Hepatocyte (in vitro differentiated cells): ENCODE measurements around the gene MSTO1. TPM values are rescaled to one million over a fixed set of nuclear protein-coding genes. Genes with fewer than 3 reads are reported as not detected.
"Not testable (repeated sequence)": the region's sequence is repeated elsewhere in the genome, so short reads cannot be mapped to it uniquely, and the experiment has no call there.

Experiments used
- DNase-seq: peaks from one replicate; pipeline ENCODE4 v3.0.0-alpha.2; 2016; ENCODE audit warnings: low spot score
- H2AFZ ChIP-seq: fragments of 200-600 bp; sonication (generic); 2 replicates; pipeline ENCODE4 v1.6.0; 2016; ENCODE audit warnings: antibody characterized with exemption, mild to moderate bottlenecking
- H3K27ac ChIP-seq: fragments of 200-600 bp; sonication (generic); 2 replicates; pipeline ENCODE4 v1.5.1; 2016; ENCODE audit warnings: mild to moderate bottlenecking
- H3K27me3 ChIP-seq: fragments of 200-600 bp; sonication (generic); 2 replicates; pipeline ENCODE4 v1.6.1; 2016
- H3K36me3 ChIP-seq: fragments of 200-600 bp; sonication (generic); replicated peaks from 2 replicates; pipeline ENCODE4 v1.5.1; 2016; ENCODE audit warnings: low read depth; ENCODE audit not compliant: insufficient read depth
- H3K4me1 ChIP-seq: fragments of 200-600 bp; sonication (generic); 2 replicates; pipeline ENCODE4 v1.5.1; 2016; ENCODE audit warnings: mild to moderate bottlenecking, moderate library complexity; ENCODE audit not compliant: insufficient read depth
- H3K4me2 ChIP-seq: fragments of 200-600 bp; sonication (generic); 2 replicates; pipeline ENCODE4 v1.6.0; 2016
- H3K4me3 ChIP-seq: fragments of 200-600 bp; sonication (generic); 2 replicates; pipeline ENCODE4 v1.5.1; 2016; ENCODE audit warnings: mild to moderate bottlenecking
- H3K79me2 ChIP-seq: fragments of 200-600 bp; sonication (generic); 2 replicates; pipeline ENCODE4 v1.6.0; 2017; ENCODE audit warnings: mild to moderate bottlenecking
- H3K9me2 ChIP-seq: fragments of 200-600 bp; sonication (generic); replicated peaks from 2 replicates; pipeline ENCODE4 v1.6.0; 2017; ENCODE audit warnings: mild to moderate bottlenecking; ENCODE audit not compliant: insufficient read depth
- H3K9me3 ChIP-seq: fragments of 200-600 bp; sonication (generic); 2 replicates; pipeline ENCODE4 v1.5.1; 2016; ENCODE audit warnings: low read depth, mild to moderate bottlenecking
- H4K20me1 ChIP-seq: fragments of 200-600 bp; sonication (generic); 2 replicates; pipeline ENCODE4 v1.6.0; 2016; ENCODE audit warnings: mild to moderate bottlenecking; ENCODE audit not compliant: insufficient read depth, poor library complexity, severe bottlenecking
- EZH2 ChIP-seq: fragments of 200-600 bp; sonication (generic); IDR thresholded peaks from 2 replicates; pipeline ENCODE4 v1.6.1; 2016; ENCODE audit warnings: antibody characterized with exemption, mild to moderate bottlenecking, borderline replicate concordance
- EZH2phosphoT487 ChIP-seq: fragments of 200-600 bp; sonication (generic); IDR thresholded peaks from one replicate; pipeline ENCODE4 v1.6.1; 2018; ENCODE audit warnings: antibody characterized with exemption, mild to moderate bottlenecking, low read depth, moderate library complexity; ENCODE audit not compliant: unreplicated experiment, severe bottlenecking
- WGBS: methylation state at CpG from one replicate; pipeline ENCODE4 v1.1.6; 2016; ENCODE audit warnings: low lambda C conversion rate; ENCODE audit errors: missing lambda C conversion rate; 5-methylcytosine and 5-hydroxymethylcytosine counted together
- polyA plus RNA-seq: library from polyadenylated mRNA; unstranded; fragments of >200 nt; fragmentation: Nextera tagmentation; extraction: Ambion mirVana; gene quantifications from 2 replicates; pipeline ENCODE4 v1.2.1, GENCODE V29; 2016
- total RNA-seq: library from RNA; depleted of rRNA; stranded (reverse); fragments of >200 nt; gene quantifications from 2 replicates; pipeline ENCODE4 v1.2.3, GENCODE V29; 2014
- TF ChIP-seq, protein P1 (sequence below): fragments of 200-600 bp; sonication (generic); IDR thresholded peaks from 2 replicates; pipeline ENCODE4 v1.5.1; 2016; ENCODE audit warnings: antibody characterized with exemption, mild to moderate bottlenecking; ENCODE audit not compliant: poor library complexity

The MSTO1 gene
- total RNA-seq (15.1 and 15.7 TPM in 2 replicates), polyA plus RNA-seq (43.4 and 54.6 TPM in 2 replicates)

DNA sequence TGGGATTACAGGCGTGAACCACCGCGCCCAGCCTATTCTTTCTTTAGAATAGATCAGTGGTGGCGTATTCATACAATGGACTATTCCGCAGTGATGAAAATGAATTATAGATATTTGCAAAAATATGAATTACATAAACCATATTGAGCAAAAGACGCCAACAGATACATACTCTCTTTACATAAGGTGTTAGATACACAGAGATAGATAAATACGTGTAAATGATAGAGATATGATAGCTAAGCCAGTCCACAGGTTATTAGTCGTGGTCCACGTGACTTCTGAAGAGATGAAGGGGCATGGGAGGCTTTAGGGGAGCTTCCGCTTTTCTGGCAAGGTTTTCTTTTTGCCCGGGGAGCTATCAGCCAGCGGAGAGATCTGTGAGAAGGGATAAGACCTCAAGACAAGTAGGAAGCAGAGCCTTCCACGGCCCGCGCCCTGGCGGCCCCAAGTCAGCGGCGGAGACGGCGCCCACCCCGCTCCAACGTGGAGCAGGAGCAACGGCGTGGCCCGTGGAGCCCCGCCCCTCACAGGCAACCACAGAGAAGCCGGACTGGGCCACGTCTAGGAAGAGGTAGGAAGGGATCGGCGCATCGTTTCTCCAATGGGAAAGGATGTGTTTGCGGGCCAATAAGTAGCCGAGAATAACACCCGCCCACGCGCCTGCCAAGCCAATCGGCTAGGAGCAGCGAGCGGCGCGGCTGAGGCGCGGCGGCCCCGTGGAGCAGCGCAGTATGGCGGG lies at the start of gene MSTO1:
TSS of gene MSTO1 (plus strand) at position 704 of the 742 bp plus-strand sequence. CDS start at position 735, 31 bp downstream.
- TF ChIP-seq EZH2phosphoT487 (no peak), EZH2 (no peak)
- TF ChIP-seq, protein P1, sequence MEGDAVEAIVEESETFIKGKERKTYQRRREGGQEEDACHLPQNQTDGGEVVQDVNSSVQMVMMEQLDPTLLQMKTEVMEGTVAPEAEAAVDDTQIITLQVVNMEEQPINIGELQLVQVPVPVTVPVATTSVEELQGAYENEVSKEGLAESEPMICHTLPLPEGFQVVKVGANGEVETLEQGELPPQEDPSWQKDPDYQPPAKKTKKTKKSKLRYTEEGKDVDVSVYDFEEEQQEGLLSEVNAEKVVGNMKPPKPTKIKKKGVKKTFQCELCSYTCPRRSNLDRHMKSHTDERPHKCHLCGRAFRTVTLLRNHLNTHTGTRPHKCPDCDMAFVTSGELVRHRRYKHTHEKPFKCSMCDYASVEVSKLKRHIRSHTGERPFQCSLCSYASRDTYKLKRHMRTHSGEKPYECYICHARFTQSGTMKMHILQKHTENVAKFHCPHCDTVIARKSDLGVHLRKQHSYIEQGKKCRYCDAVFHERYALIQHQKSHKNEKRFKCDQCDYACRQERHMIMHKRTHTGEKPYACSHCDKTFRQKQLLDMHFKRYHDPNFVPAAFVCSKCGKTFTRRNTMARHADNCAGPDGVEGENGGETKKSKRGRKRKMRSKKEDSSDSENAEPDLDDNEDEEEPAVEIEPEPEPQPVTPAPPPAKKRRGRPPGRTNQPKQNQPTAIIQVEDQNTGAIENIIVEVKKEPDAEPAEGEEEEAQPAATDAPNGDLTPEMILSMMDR, result no peak
- Histone ChIP-seq H4K20me1 (no peaks in the 10 kb centered on the region), H3K27me3 (no peaks in the 10 kb centered on the region), H3K27ac (peak within 1 kb of the TSS; percentile 90), H3K4me1 (no peaks in the 10 kb centered on the region), H2AFZ (peak within 1 kb of the TSS; percentile 76), H3K9me3 (no peaks in the 10 kb centered on the region), H3K4me3 (peak within 1 kb of the TSS; percentile 47), H3K79me2 (no peaks in the 10 kb centered on the region), H3K4me2 (peak within 1 kb of the TSS; percentile 73), H3K36me3 (no peaks in the 10 kb centered on the region), H3K9me2 (no peaks in the 10 kb centered on the region)
- 12% methylated on average over 45 of the region's 47 CpGs for WGBS
- peak; percentile 98 for DNase-seq

DNA sequence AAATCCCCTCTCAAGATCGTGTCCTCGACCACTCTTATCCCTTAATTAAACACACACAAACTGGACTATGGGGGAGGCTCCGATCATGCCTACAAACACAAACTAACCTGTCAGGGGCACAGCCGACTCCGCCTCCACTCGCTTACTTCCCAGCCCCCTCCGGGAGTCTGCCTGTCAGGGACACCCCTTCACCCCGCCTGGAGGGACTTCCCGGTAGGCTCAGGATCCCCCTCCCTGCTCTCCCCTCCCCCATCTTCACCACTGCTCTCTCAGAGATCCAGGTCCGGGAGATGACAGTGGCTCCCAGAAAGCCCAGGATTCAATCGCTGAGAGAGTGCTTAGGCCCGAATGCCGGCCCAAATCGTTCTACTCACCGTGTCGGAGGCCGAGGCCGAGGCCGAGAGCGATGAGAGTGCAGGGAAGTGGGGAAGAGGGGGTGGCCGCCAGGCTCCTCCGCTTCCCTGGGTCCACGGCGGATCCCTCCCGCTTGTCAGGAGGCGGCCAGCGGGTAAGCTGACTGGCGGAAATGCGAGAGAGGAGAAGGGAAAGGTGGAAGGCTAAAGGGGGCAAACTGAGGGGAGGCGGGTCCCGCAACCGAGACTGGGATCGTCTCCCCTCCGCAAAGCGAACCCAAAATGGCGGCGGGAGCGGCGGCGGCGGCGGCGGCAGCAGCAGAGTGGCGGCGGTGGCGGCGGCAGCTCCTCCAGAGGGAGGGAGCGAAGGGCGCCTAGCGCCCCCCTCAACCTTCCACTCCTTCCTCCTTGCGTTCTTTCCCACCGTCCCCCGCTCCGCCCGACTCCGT lies 48.0 kb upstream of the MSTO1 start:
- Histone ChIP-seq H4K20me1 (peaks cover 37% of the 10 kb centered on the region), H3K4me3 (peak overlapping the region; percentile 90), H2AFZ (peak overlapping the region; percentile 96), H3K79me2 (peaks cover 75% of the 10 kb centered on the region), H3K27ac (peak overlapping the region; percentile 100), H3K4me2 (peak overlapping the region; percentile 68), H3K4me1 (peaks cover 17% of the 10 kb centered on the region)
- DNase-seq, result peak; percentile 80
- not testable (repeated sequence) for H3K9me3 ChIP-seq, H3K27me3 ChIP-seq, H3K36me3 ChIP-seq, H3K9me2 ChIP-seq
- 2% methylated on average over 25 of the region's 56 CpGs for WGBS

DNA sequence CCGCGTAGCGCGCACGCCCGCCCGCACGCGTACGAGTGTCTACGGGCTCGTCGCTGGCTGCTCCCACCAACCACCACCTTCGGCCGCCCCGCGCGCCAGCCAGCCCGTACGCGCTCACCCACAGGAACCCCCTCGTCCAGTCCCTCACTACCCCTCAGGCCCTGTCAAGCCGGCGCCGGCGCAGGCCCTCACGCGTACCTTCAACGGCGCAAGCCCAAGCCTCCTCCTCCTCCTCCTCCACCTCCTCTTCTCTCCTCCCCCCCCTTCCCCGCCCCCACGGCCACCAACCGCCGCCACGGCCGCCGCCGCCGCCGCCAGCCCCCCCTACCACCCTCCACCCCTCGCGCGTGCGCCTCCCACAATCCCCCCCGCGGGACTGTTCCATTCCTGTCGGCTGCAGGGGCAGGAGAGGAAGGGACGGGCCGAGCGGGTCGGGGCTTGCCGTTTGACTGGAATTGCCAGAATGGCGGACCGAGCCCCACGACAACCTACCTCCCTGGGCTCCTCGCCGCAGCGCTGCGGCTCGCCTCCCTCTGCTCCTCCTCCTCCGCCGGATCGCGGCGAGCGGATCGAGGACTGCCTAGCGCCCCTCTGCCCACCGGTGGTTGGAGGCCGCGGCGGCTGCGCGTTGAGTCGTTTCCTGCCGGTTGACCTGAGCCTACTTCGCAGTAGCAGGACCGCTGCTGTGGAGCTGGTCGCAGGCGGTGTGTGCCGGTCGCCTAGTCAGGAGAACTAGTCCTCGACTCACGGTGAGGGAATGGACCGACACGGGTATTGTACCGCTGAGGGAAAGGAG lies 47.2 kb upstream of the MSTO1 start, which contains the start of gene ASH1L:
TSS of gene ASH1L (minus strand) at position 223 of the 796 bp plus-strand sequence. CDS start 41,284 bp downstream, outside the sequence.
- peaks cover 29% of the 10 kb centered on the region for H4K20me1 ChIP-seq

DNA sequence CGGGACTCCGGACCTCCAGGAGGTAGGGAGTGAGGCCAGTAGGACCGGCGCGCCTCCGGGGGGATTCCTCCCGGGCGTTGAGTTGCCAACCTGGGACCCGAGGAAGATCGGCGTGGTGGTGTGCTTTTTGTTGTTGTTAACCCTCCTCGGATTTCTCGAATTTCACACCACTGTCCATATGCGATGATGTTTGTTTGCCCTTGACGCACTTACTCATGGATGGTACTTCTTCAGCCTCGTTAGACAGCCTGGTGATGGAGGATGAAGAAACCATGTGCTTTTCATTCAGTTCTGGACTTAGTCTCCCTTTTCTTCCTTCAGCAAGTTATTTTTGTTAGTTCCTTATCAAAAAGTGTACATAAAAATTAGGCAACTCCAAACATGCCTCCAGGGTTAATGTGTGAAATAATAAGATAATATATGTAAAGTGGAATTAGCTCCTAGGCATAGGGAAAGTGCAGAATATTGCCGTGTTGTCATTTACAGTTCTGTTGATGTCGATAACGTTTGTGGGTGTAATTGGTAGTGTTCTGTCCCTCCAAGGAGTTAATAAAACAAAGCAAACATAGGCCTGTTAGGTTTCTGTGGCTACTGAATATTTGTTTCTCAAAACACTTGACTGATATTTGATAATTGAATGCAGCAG lies 46.5 kb upstream of the MSTO1 start:
- not testable (repeated sequence) for H3K9me2 ChIP-seq, H3K9me3 ChIP-seq, H3K36me3 ChIP-seq, DNase-seq, H3K27me3 ChIP-seq
- H3K4me3 ChIP-seq, result peak overlapping the region; percentile 99
- peaks cover 72% of the 10 kb centered on the region for H3K79me2 ChIP-seq
- peaks cover 22% of the 10 kb centered on the region for H4K20me1 ChIP-seq
- peak overlapping the region; percentile 83 for H3K4me2 ChIP-seq
- under 1% methylated on average over 19 of the region's 19 CpGs for WGBS
- H3K27ac ChIP-seq, result peak overlapping the region; percentile 100
- peaks cover 17% of the 10 kb centered on the region for H3K4me1 ChIP-seq
- peak overlapping the region; percentile 96 for H2AFZ ChIP-seq

More for the DNA sequence above, 47.2 kb upstream of the MSTO1 start, which contains the start of gene ASH1L:
- Histone ChIP-seq H3K9me2 (no peaks in the 10 kb centered on the region), H3K27ac (peak within 1 kb of the TSS; percentile 100), H3K27me3 (no peaks in the 10 kb centered on the region), H3K9me3 (no peaks in the 10 kb centered on the region), H3K79me2 (peaks cover 72% of the 10 kb centered on the region), H3K4me3 (peak within 1 kb of the TSS; percentile 99), H3K4me2 (peak within 1 kb of the TSS; percentile 83), H3K36me3 (no peaks in the 10 kb centered on the region), H3K4me1 (peaks cover 17% of the 10 kb centered on the region), H2AFZ (peak within 1 kb of the TSS; percentile 96)
- DNase-seq, result peak; percentile 96
- TF ChIP-seq EZH2, result no peak
- no peak for TF ChIP-seq EZH2phosphoT487
- TF ChIP-seq, protein P1, result no peak
- WGBS, result 0% methylated on average over 45 of the region's 87 CpGs
